HL-60/S4 (cell line): ENCODE data around the gene EFCAB12.

Experiments
- in situ Hi-C: fragments of 300-500 bp; cut with MboI; formaldehyde crosslinking; loops from 2 replicates; pipeline ENCODE4 v1.14.3; 2022; ENCODE audit warnings: low sequenced_read_pairs

EFCAB12 gene

DNA sequence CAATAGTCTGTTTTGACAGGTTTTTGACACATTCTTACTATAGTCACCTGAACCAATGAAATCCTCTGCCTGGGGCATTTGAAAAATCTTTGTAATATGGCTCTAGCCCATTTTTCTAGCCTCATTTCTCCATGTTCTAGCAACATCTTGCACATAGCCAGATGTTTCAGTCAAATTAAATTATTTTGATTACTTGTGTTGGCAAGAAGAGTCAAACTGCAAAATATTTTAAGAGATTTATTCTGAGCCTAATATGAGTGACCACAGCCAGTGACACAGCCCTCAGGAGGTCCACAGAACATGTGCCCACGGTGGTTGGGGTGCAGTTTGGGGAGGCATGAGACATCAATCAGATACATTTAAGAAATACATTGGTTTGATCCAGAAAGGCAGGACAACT lies 18.5 kb upstream of the EFCAB12 start:
- in situ Hi-C loops, result no loop called here

DNA sequence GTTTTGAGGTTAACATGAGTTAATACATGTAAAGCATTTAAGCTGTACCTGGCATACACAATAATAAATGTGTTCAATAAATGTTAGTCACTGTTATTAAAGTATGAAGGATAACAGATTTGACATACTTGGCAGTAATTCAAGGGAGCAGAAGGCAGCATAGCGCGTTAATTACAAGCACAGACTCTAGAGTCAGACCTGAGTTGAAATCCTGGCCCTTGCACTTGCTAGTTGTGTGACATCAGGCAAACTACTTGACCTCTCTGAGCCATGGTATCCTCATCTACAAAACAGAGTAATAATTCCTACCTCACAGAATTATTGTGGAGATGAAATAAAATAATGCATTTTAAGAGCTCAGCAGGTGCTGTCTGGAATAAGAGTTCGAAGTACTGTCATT lies 17.0 kb upstream of the EFCAB12 start:
- in situ Hi-C loops, result no loop called here

DNA sequence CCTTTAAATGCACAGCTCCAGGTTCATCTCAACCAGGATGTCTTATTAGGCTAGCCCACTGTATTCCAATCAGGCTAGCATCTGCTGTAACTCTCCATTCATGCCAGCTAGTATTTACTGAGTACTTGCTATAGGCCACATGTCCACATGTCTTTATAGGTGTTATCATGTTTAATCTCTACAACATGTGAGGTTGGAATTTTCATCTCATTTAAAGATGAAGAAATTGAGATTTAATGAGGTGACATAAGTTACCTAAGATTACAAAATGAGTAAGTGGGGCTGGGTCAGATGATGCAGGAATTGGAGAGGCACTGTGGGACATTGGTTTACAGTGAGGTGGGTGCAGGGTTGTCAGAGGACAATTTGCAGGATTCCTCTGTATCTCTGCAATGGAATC lies 14.5 kb upstream of the EFCAB12 start:
- in situ Hi-C loops, result no loop called here

DNA sequence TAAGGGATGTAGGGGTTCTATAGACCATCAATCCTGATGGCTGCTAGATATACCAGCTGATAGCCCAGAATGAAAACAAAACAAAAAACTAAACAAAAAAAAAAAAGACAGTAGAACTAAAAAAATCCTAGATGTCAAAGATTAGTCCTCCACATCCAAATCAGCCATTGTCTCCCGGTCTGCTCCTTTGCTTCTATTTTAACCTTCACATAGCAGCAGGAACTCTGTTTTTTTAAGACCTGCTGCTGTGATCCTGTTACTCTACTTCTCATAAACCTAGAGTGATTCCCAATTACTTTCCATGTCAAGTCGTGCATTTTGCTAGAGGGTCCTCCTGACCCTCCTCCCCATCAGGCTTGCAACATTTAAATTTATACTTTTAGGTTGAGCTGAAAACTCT lies 14.1 kb upstream of the EFCAB12 start:
- in situ Hi-C loops, result no loop called here

DNA sequence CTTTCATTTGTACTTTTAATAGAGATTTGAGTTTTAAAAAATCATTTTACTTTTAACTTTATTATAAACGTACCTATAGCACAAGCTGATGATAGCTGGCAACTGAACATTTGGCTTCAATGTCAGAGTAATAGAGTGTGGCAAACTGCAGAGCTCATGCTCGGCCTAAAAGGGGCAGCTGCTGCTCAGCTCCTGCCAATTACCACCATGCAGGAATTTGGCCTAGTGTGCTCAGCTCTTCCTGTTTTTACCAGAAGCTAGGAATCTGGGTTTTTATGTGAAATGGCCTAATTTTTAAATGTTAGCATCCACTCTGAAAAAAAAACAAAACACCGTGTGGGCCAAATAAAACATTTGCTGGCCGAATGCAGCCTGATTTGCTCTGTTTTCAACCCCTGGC lies 13.3 kb upstream of the EFCAB12 start:
- in situ Hi-C loops, result no loop called here

DNA sequence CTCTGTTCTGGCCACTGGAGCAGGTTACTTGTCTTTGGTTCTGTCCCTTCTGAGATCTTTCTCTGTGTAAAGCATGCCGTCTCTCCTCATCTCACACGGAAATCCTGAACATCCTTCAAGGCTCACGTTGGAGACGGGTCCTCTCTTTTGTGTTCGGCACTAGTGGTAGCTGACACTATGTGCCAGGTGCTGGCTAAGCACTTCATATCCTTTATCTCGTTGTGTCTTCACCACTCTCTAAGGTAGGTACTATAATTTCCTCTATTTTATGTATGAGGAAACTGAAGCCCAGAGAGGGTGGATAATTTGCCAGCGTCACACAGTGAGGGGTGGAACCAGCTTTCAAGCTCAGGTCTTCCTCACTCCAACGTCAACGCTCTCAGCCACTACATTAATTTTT lies 12.8 kb upstream of the EFCAB12 start:
- in situ Hi-C loops, result no loop called here

DNA sequence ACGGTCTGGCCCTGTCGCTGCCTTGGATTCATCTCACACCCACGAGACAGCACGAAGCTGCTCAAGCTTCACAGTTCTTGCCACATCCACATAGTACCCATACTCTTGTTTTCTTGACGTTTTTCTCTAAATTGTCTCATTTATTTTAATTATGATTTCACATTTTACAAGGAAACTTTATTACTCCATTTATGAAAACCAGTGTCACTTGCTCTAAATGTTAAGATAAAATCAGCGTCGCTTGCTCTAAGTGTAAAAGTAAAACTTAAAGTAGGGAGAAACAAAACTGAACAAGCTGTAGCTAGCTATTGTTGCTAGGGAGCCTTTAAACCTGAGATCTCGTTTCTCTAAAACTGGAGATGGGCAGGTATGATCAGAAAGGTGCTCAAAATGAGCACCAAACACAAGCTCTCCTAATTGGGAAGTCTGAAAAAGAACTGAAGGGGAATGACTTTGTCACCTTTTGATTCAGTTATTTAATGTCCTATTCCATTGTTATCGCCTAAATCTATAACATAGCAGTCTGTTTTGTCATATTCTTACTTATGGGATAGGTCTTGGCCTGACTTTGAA lies 12.3 kb upstream of the EFCAB12 start:
- in situ Hi-C loops, result no loop called here

DNA sequence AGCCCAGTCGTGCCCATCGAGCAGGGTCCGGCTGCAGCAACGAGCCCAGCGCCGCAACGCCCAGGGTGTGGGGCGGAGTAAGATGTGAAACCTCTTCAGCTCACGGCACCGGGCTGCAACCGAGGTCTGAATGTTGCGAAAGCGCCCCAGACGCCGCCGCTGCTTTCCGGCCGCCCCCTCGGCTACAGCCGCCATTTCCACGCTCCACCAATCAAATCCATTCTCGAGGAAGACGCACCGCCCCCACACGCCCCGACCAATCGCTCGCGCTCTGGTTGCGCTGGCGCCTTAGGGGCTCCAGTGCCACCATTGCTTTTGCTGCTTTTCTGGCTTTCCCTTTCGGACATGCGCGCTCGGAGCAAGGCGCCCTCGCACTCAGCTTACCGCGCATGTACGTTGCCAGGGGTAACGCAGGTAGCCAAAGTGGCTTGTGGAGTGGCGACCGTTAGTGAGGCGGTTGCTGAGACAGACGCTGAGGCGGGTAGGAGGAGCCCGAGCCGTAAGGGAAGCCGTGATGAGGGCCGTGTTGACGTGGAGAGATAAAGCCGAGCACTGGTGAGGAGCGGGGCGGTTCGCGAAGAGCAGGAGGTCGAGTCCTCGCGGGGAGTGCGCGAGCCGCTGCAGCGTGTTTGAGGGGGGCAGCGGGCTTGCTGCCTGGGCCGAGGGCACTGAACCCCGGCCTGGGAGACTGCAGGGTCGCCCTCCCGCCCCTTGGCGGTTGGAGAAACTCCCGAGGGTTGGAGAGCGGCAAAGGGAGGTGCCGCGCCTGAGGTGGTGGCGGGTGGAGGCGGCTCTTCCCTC lies 11.6 kb upstream of the EFCAB12 start, which contains the start of the genes IFT122 and MBD4:
IFT122 (plus strand) TSS at position 408 of the 801 bp plus-strand sequence; CDS start at position 515, 107 bp downstream.
MBD4 (minus strand) TSS at position 132 of the 801 bp plus-strand sequence; CDS start at position 17, 115 bp downstream.
- in situ Hi-C loops, result no loop called here

DNA sequence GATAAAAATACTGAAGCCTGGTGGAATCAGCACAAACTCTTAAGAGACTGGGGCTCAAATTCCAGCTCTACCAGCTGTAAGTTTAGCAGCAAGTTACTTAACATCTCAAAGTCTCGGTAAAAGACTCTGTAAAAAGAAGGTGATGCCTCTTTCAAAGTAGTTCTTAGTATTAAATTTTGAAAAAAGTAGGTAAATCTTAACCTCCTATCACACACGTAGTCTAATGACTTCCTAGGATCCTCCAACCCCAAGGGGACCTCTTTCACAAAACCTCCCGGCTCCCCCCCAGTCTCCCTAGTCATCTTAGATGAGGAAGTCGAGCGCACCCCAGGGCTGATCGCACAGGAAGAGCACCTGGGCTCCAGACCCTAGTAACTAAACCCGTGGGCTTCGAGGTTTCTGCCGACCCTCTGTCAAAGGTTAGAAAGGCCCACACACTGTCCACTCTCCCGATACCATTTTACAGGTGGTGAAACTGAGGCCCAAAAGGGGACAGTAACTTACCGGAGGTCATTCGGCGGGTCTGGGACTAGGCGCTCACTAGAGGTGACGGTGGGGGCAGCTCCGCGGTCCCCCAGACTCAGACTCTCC lies 10.9 kb upstream of the EFCAB12 start:
- in situ Hi-C loops, result no loop called here

DNA sequence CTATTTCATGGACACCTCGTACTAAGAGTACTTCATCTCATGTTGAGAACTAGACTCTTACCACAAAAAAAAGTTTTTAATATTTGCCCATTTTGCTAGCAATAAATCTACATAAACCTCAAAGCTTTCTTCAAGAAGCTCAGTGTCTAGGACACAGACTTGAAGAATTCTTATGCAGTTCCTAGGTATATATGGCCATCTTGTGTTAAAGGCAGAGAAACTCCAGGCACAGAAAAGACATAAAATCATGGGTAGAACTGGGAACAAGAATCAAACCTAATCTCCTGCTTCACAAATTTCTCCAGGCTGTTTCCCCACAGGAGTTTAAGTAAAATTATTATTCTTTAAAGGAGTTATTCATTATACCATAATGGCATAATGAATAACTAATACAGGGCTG lies 6.9 kb upstream of the EFCAB12 start:
- in situ Hi-C loops, result no loop called here

DNA sequence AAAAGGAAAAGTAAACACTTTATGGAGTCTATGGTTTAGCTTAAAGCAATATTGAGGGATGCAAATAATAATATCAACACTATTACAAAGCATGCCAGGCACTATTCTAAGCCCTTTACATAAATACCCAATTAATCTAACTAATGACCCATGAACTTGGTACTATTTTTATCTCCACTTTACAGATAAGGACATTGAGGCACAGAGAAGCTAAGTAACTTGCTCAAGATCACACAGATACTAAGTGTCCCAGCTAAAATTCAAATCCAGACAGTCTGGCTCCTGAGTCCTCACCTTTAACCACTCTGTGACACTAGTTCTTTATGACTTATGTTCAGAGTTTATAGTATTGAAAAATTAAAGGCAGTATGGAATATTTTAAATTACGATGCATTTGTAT lies 5.7 kb upstream of the EFCAB12 start:
- in situ Hi-C loops, result no loop called here

DNA sequence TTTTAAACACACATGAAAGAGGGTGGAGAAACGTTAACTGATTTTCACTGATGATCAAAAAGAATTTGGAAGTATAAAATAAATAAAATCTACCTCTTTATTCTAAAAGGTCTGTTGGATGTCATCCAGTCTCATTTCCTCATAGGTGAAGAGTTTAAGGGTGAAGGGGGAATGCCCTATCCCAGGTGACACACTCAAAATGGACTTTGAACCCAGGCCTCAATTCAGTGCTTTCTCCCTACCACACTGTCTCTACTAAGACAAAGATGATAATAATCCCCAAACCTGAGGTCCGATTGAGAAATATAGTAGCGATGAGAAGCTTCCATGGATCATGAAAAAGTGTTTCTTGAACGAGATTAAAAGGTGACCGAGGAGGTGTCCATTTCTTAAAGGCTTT lies 5.1 kb upstream of the EFCAB12 start:
- in situ Hi-C loops, result no loop called here

DNA sequence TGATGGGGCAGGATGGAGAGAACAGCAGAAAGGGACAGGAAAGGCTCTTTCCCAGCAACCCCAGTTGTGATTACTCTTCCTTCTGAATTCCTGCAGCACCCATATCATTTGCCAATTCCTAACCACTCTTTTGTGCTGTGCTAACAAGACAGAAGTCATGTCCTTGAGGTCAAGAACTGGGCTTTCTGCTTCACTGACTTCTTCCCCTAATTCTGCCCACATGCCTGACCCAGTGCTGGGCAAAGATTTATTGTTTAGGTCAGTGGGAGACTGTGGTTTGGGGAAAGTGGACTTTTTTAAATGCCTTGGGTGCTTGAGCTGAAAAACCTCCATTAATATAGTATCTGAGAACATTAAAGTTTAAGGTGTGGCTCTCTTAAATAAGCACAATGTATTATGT lies 4.2 kb upstream of the EFCAB12 start:
- in situ Hi-C loops, result no loop called here

DNA sequence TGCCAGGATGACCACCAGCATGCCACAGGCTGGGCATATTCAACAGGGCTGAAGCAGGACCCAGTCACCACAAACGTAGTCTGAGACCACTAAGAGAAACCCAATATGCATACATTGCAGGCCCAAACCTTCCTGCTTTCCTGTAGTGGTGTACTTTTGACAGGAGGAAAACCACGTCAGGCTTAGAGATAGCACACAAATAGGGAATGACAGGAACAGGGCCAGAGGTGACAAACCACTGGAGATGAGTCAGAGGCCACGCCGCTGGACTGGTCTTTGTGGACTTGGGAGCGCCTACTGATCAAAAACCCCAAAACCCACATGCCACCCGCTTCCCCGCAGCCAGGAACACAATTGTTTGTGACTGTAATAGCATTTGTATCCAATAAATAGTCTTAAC lies 3.6 kb upstream of the EFCAB12 start:
- in situ Hi-C loops, result no loop called here

DNA sequence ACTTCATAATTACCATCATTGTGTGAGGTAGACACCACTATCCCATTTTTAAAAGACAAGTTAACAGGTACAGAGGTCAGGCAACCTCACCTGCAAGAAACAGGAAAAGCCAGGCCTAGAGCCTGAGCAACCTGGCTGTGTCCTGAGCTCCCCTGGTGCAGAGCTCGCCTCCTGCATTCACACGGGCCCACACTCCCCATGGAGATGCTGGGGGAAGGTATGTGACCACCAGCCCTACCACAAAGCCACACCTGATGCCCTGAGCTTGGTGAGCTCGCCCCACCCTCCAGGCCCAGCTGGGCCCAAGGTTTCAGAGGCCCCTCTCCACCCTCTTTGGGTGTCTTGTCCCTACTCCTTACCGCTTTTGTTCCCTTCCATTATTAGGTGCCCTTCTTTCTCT lies 1.2 kb upstream of the EFCAB12 start:
- in situ Hi-C loops, result no loop called here

DNA sequence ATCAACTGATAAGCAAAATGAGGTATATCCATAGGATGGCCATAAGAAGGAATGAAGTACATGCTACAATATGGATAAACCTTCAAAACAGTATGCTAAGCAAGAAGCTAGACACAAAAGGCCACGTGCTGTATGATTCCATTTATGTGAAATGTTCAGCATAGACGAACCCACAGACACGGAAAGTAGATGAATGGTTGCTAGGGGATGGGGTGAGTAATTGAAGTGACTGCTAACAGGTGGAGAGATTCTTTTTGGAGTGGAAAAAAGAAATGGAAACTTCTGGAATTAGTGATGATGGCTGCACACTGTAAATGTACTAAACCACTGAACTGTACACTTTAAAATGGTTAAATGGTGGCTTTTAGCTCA lies 630 bp upstream of the EFCAB12 start:
- in situ Hi-C loops, result no loop called here

DNA sequence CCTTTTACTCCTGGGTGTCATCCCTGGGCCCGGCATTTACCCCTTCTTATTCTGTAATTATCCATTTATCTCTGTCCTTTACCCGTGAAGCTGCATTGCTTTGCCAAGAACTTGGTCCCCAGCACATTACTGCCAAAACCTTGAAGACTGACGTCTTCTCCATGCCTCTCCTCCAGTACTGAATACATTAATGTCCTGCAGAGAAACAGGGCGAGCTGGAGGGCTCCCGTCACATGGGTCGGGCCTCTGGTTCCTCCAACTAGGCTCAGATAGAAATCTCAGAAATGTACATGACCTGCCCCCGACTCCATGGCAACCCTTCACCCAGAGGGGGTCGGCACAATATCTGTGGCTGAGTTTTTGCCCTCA lies 445 bp downstream of the EFCAB12 start:
- in situ Hi-C loops, result no loop called here

DNA sequence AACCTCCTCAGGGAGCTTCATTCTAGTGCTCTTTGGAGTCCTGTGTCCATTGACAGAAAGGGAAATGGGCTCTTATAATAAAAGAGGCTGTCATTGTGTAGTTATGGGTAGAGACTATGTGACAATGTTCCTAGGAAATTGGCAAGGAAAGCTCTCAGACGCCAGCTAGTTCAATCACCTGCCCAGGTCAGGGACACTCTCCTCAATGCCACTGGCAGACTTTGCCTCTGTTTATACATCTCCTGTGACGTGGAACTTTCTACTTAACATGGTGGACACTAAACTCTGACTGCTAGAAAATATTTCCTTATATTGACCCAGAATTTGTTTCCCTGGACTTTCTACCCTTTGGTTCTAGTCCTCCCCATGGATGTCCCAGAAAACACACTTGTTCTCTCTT lies 2.8 kb downstream of the EFCAB12 start:
- in situ Hi-C loops, result no loop called here

DNA sequence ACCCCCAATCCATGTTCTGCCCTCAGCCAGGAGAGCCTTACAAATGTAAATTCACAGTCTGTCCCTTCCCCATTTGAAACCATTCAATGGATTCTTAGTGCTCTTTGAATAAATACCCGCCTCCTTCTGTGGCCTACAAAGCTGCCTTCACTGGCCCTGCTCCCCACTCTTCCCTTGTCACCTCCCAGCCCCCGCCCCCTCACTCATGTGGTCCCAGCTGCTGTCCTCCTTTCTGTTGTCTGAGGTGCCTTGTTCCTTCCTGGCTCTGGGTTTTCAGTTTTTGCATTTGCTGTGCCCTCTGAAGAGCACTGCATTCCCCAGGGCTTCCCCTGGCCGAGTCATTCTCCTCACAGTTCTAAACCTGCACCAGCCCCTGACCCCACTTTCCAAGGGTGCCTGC lies 3.2 kb downstream of the EFCAB12 start:
- in situ Hi-C loops, result no loop called here

DNA sequence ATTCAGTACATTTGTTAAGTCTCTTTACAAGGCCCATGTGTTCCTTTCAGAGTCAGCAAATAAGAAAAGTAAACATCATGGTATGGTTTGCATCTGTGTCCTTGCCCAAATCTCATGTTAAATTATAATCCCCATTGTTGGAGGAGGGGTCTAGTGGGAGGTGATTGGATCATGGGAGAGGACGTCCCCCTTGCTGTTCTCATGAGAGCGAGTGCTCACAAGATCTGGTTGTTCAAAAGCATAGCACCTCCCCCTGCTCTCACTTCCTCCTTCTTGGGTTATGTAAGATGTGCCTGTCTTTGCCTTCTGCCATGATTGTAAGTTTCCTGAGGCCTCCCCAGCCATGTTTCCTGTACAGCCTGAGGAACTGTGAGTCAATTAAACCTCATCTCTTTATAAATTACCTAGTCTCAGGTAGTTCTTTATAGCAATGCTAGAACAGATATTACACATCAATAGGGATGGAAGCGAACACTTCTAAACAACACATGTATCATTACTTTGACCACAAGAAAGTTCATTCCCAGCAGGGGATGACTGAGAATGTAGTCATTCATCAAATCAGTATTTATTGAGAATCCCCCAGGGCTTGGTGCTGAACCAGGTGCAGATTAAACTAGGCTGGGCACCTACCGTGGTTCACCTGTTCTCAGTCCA lies 4.1 kb downstream of the EFCAB12 start:
- in situ Hi-C loops, result no loop called here

DNA sequence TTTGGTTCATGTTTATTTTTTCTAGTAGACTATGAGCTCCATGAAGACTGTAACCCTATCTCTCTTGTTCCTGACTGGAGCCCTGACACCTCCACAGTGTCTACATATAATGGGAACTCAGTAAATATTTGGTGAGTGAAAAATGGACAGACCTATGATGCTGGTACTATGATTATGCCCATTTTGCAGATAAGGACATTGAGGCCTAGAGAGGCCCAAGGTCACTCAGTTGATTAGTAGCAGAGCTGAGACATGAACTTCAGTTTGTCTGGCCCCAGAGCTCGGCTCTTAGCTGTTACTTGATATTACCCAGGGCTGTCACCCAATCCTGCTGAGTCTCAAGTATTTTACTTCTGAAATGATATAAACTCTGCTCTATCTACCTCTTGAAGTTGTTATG lies 5.5 kb downstream of the EFCAB12 start:
- in situ Hi-C loops, result no loop called here
